ENCODE measurements around the gene FOXS1. TPM values are rescaled to one million over a fixed set of nuclear protein-coding genes. Genes with fewer than 3 reads are reported as not detected.

The FOXS1 gene
- total RNA-seq = 10 to 100 TPM in 1 of 4 donors, 1 to 10 TPM in 3; 3.0 to 11.8 (median 8.0) TPM

- WGBS, 2 donors = 48 to 53% methylated on average over 14 to 16 of the region's 21 CpGs
- Histone ChIP-seq H3K4me3 (peak within 1 kb of the TSS; percentile 21 to 54 (median 32)), H3K27ac (peak within 1 kb of the TSS in 3 of 4 donors; percentile 56 to 82 (median 73)), H3K27me3 (peaks cover 0 to 10% of the 10 kb centered on the region in 2 donors), H3K9me3 (no peaks in the 10 kb centered on the region), H3K4me1 (peaks cover 0 to 54% (median 12%) of the 10 kb centered on the region in 4 donors), H3K36me3 (no peaks in the 10 kb centered on the region)
- DNase-seq (ENCODE audit: low spot score in 2 of 2) = peak; percentile 56 to 68
- TF ChIP-seq CTCF (IDR thresholded peaks at IDR 0.05) = peak in 1 of 5 experiments; percentile 19
- TF ChIP-seq EP300 (IDR thresholded peaks at IDR 0.05) = peak in 1 of 2 donors; percentile 62
- TF ChIP-seq POLR2A (IDR thresholded peaks at IDR 0.05) = peak; percentile 33 to 65
Observed at GRCh38 chr20:31845300-31845863, at the start of gene FOXS1. Gene FOXS1, minus strand, starts transcription at chr20:31845604. Its CDS starts 62 bp downstream, at chr20:31845542.

DNA sequence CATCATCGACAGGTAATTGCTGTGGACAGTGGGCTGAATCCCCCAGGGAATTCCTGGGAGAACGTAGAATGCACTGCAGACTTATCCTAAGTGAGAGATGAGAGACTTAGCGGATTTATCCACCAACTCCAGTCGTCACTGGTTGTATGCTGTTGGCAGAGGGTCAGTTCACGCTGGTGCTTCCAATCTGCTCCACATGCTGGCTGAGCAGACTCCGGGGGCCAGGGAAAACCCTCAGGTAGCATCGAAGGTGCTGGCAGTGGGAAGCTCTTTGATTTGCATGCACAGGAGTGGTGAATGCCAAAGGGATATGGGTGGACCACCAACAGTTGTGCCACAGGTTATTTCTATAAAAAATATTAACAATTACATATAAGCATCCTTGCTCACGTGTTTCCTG is 45.2 kb upstream of the FOXS1 start:
- TF ChIP-seq POLR2A (IDR thresholded peaks at IDR 0.05) = no peak
- no peak for TF ChIP-seq EP300 (IDR thresholded peaks at IDR 0.05)
- TF ChIP-seq CTCF (IDR thresholded peaks at IDR 0.05) = no peak
- no peaks in the 10 kb centered on the region for H3K36me3 ChIP-seq
- H3K9me3 ChIP-seq = no peaks in the 10 kb centered on the region
- H3K4me3 ChIP-seq = no peak overlapping the region
- DNase-seq (ENCODE audit: low spot score in 2 of 2) = no peak
- 66 to 68% methylated on average over 8 of the region's 8 CpGs for WGBS, 2 donors
- H3K27me3 ChIP-seq = no peaks in the 10 kb centered on the region
- H3K27ac ChIP-seq = no peak overlapping the region
- H3K4me1 ChIP-seq = peaks cover 0 to 12% (median 2%) of the 10 kb centered on the region in 4 donors

GRCh38 chr20:31883829-31884228 is 38.4 kb upstream of the FOXS1 start:
- H3K4me1 ChIP-seq = peaks cover 0 to 10% (median 0%) of the 10 kb centered on the region in 4 donors
- TF ChIP-seq EP300 (IDR thresholded peaks at IDR 0.05) (no peak), CTCF (IDR thresholded peaks at IDR 0.05) (no peak), POLR2A (IDR thresholded peaks at IDR 0.05) (no peak)
- no peak for DNase-seq (ENCODE audit: low spot score in 2 of 2)
- H3K27me3 ChIP-seq = no peaks in the 10 kb centered on the region
- H3K4me3 ChIP-seq = no peak overlapping the region
- H3K27ac ChIP-seq = no peak overlapping the region
- no peaks in the 10 kb centered on the region for H3K9me3 ChIP-seq
- H3K36me3 ChIP-seq = no peaks in the 10 kb centered on the region

- Histone ChIP-seq H3K27me3 (no peaks in the 10 kb centered on the region), H3K4me3 (no peak overlapping the region), H3K4me1 (peaks cover 0 to 10% (median 0%) of the 10 kb centered on the region in 4 donors), H3K9me3 (peaks cover 0 to 11% (median 0%) of the 10 kb centered on the region in 4 donors), H3K27ac (no peak overlapping the region), H3K36me3 (peaks cover 0 to 4% (median 0%) of the 10 kb centered on the region in 3 donors)
- 47 to 51% methylated on average over 5 of the region's 5 CpGs for WGBS, 2 donors
- DNase-seq (ENCODE audit: low spot score in 2 of 2) = no peak
- TF ChIP-seq POLR2A (IDR thresholded peaks at IDR 0.05) (no peak), CTCF (IDR thresholded peaks at IDR 0.05) (no peak), EP300 (IDR thresholded peaks at IDR 0.05) (no peak)
Observed at GRCh38 chr20:31881945-31882344, 36.5 kb upstream of the FOXS1 start.

DNA sequence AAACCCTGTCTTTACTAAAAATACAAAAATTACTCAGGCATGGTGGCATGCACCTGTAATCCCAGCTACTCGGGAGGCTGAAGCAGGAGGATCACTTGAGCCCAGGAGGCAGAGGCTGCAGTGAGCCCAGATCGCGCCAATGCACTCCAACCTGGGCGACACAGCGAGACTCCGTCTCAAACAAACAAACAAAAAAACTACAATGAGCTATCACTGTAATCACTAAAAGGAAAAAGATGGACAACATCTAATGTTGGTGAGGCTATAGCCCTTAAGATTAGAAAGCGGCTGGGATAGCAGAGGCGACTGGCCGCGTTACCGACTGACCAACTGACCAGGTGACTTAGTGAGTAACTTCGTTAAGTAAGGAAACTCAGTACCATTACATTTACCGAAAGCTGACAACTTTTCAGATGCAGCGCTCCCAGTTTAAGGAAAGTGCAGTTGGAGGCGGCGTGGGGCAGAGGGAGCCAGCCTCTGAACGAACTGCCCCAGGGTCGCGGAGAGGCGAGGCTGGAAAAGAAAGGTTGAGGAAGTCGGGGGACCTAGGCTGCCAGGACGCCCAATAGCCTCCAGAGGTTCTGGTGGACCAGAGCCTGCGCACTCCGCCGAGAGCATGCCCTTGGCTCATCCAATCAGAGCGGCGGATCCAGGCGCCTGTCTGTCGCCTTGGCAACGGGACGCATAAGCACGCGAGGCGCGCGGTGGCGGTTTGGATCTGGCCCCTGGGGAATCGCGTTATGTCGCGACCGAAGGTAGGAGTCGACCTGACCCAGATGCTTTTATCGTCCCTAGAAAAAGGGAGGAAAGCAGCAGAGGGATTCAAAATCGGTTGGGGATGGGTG is 34.0 kb upstream of the FOXS1 start:
- DNase-seq (ENCODE audit: low spot score in 2 of 2) = peak; percentile 88 to 94
- Histone ChIP-seq H3K4me3 (peak overlapping the region; percentile 33 to 64 (median 46)), H3K36me3 (peaks cover 0 to 9% (median 0%) of the 10 kb centered on the region in 3 donors), H3K27me3 (no peaks in the 10 kb centered on the region), H3K4me1 (peaks cover 0 to 10% (median 0%) of the 10 kb centered on the region in 4 donors), H3K27ac (peak overlapping the region; percentile 58 to 92 (median 77)), H3K9me3 (peaks cover 0 to 11% (median 0%) of the 10 kb centered on the region in 4 donors)
- 7 to 12% methylated on average over 25 to 45 of the region's 45 CpGs for WGBS, 2 donors
- TF ChIP-seq POLR2A (IDR thresholded peaks at IDR 0.05) = peak; percentile 32 to 61
- peak in 2 of 5 experiments; percentile 32 to 46 for TF ChIP-seq CTCF (IDR thresholded peaks at IDR 0.05)
- TF ChIP-seq EP300 (IDR thresholded peaks at IDR 0.05) = peak in 1 of 2 donors; percentile 76

All from tibial nerve (tissue), 4 donors.